SK-N-SH (cell line): ENCODE data around the gene CIROP.
"Not testable (repeated sequence)": the region's sequence is repeated elsewhere in the genome, so short reads cannot be mapped to it uniquely, and the experiment has no call there.

Experiments
- CTCF ChIP-seq: fragments of 200-600 bp; sonication (generic); IDR thresholded peaks from 2 replicates; pipeline ENCODE4 v1.6.1; 2017; ENCODE audit warnings: antibody characterized with exemption, mild to moderate bottlenecking, moderate library complexity
- IRF3 ChIP-seq: fragments of 150-350 bp; IDR thresholded peaks from 2 replicates; pipeline ENCODE4 v1.6.1; 2016; ENCODE audit warnings: mild to moderate bottlenecking, low read depth, low read length
- JUND ChIP-seq: IDR thresholded peaks from 2 replicates; pipeline ENCODE4 v1.4.0; 2012
- MAX ChIP-seq: IDR thresholded peaks from 2 replicates; pipeline ENCODE4 v1.4.0; 2012; ENCODE audit warnings: low read depth
- MEF2A ChIP-seq: IDR thresholded peaks from 2 replicates; pipeline ENCODE4 v1.4.0; 2012; ENCODE audit warnings: low read depth, borderline replicate concordance
- MXI1 ChIP-seq: IDR thresholded peaks from 2 replicates; pipeline ENCODE4 v1.6.1; 2012; ENCODE audit warnings: mild to moderate bottlenecking, low read depth, low read length, improper control_type of control experiment
- POLR2AphosphoS5 ChIP-seq: IDR thresholded peaks from 2 replicates; pipeline ENCODE4 v1.6.1; 2012; ENCODE audit warnings: low read depth, low read length
- RCOR1 ChIP-seq: fragments of 150-350 bp; IDR thresholded peaks from 2 replicates; pipeline ENCODE4 v1.6.1; 2017; ENCODE audit warnings: antibody characterized with exemption, low read length
- SIN3A ChIP-seq: IDR thresholded peaks from 2 replicates; pipeline ENCODE4 v1.6.1; 2012; ENCODE audit warnings: low read depth, mild to moderate bottlenecking, low read length, moderate library complexity, borderline replicate concordance
- TAF1 ChIP-seq: IDR thresholded peaks from 2 replicates; pipeline ENCODE4 v1.6.1; 2012; ENCODE audit warnings: low read depth, mild to moderate bottlenecking, low read length, moderate library complexity, borderline replicate concordance
- TEAD4 ChIP-seq: IDR thresholded peaks from 2 replicates; pipeline ENCODE4 v1.4.0; 2012; ENCODE audit warnings: mild to moderate bottlenecking, borderline replicate concordance; ENCODE audit not compliant: insufficient read depth
- USF2 ChIP-seq: fragments of 150-350 bp; IDR thresholded peaks from 2 replicates; pipeline ENCODE4 v1.6.1; 2017; ENCODE audit warnings: antibody characterized with exemption, low read length, low read depth, borderline replicate concordance
- YY1 ChIP-seq: IDR thresholded peaks from 2 replicates; pipeline ENCODE4 v1.4.0; 2012; ENCODE audit warnings: low read depth, mild to moderate bottlenecking

GRCh38 chr14:23108169-23108568, 3.4 kb upstream of the CIROP start:
- not testable (repeated sequence) for TF ChIP-seq CTCF, USF2, JUND, TEAD4, SIN3A, YY1, IRF3, RCOR1, POLR2AphosphoS5, MAX, MEF2A, TAF1, MXI1
